ENCODE data around the gene RALGAPA2. TPM values are rescaled to one million over a fixed set of nuclear protein-coding genes. Genes with fewer than 3 reads are reported as not detected.

Gene RALGAPA2
- total RNA-seq, 1 experiment from 2014 or later, result 10.8 TPM

DNA sequence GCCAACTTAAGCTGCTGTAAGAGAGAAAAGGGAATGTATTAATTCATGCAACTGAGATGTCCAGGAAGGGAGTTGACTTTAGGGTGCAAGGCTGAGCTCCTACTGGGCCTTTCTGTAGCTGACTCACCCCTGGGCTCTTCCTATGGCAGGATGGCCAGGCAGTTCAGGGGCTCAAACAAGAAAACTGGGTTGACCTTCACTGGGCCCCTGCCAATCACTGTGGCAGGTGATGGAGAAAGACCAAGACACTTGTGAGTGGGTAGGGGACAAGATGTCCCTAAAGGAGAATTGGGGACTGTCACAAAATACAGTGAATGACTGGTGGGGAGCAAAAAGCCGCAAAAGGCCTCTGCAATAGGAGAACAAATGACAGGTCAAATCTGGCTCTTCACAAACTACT is 21.5 kb upstream of the RALGAPA2 start:
- BruUV-seq (replicated peaks), result no TSS peak
- Histone ChIP-seq H3K79me2 (ENCODE audit: insufficient read depth, low read length) (no peaks in the 10 kb centered on the region), H4K20me1 (ENCODE audit: insufficient read depth) (no peaks in the 10 kb centered on the region), H3K4me2 (ENCODE audit: low read length) (no peak overlapping the region), H3K9me3 (ENCODE audit: control insufficient read depth in 1 of 2, insufficient read depth in 1 of 2, low read depth in 1 of 2, low read length in 2 of 2) (no peaks in the 10 kb centered on the region), H3K36me3 (ENCODE audit: control insufficient read depth in 1 of 2, insufficient read depth in 2 of 2, low read length in 2 of 2) (no peaks in the 10 kb centered on the region), H3K27ac (ENCODE audit: low read depth, low read length) (no peak overlapping the region), H3K4me3 (replicated peaks in 1 of 2; ENCODE audit: low read depth in 1 of 2, low read length in 2 of 2) (no peak overlapping the region), H3K27me3 (ENCODE audit: insufficient read depth, low read length) (peaks cover 11% of the 10 kb centered on the region; the same call in 1 of the 2 replicates), H3K4me1 (ENCODE audit: control insufficient read depth in 1 of 2, insufficient read depth in 2 of 2, low read length in 2 of 2) (0 out of 4 replicates have a peak, but pooled peaks cover 0 to 2% of the 10 kb centered on the region in 2 experiments), H3K9me2 (ENCODE audit: insufficient read depth) (no peaks in the 10 kb centered on the region), H2AFZ (ENCODE audit: low read depth, low read length, poor library complexity, severe bottlenecking) (no peak overlapping the region), H3K9ac (ENCODE audit: low read length) (no peak overlapping the region)
- CTCF ChIA-PET, result no interaction called here
- ATAC-seq (no peak), DNase-seq (ENCODE audit: low read depth, low spot score) (no peak)
- RAD21 ChIA-PET (ENCODE audit: low non-redundant PET in 1 of 2, low total read pairs in 2 of 2, uncharacterized antibody in 2 of 2, unreplicated experiment in 2 of 2), result no interaction called here
- POLR2A ChIA-PET, result no interaction called here
- intact Hi-C loops (cut with micrococcal nuclease), result no loop called here
- TF ChIP-seq, protein P1, sequence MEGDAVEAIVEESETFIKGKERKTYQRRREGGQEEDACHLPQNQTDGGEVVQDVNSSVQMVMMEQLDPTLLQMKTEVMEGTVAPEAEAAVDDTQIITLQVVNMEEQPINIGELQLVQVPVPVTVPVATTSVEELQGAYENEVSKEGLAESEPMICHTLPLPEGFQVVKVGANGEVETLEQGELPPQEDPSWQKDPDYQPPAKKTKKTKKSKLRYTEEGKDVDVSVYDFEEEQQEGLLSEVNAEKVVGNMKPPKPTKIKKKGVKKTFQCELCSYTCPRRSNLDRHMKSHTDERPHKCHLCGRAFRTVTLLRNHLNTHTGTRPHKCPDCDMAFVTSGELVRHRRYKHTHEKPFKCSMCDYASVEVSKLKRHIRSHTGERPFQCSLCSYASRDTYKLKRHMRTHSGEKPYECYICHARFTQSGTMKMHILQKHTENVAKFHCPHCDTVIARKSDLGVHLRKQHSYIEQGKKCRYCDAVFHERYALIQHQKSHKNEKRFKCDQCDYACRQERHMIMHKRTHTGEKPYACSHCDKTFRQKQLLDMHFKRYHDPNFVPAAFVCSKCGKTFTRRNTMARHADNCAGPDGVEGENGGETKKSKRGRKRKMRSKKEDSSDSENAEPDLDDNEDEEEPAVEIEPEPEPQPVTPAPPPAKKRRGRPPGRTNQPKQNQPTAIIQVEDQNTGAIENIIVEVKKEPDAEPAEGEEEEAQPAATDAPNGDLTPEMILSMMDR (IDR thresholded peaks at IDR 0.05 in 2 of 3, conservative IDR thresholded peaks at IDR 0.05 in 1 of 3; ENCODE audit: borderline replicate concordance in 1 of 3, insufficient read depth in 1 of 3, low read depth in 2 of 3, low read length in 2 of 3), result no peak
- TF ChIP-seq RAD21 (IDR thresholded peaks at IDR 0.05; ENCODE audit: low read depth) (no peak), FOSL1 (IDR thresholded peaks at IDR 0.05; ENCODE audit: low read depth) (no peak), CEBPB (IDR thresholded peaks at IDR 0.05; ENCODE audit: low read depth) (no peak), ZNF274 (IDR thresholded peaks at IDR 0.05; ENCODE audit: low read depth, low read length) (no peak), SRF (IDR thresholded peaks at IDR 0.05; ENCODE audit: low read depth) (no peak), ELF1 (IDR thresholded peaks at IDR 0.05; ENCODE audit: borderline replicate concordance, low read depth) (no peak), EZH2 (IDR thresholded peaks at IDR 0.05) (no peak), POLR2AphosphoS5 (IDR thresholded peaks at IDR 0.05; ENCODE audit: low read depth, low read length) (no peak), SP1 (IDR thresholded peaks at IDR 0.05; ENCODE audit: low read depth) (no peak), YY1 (IDR thresholded peaks at IDR 0.05; ENCODE audit: extremely low read depth, insufficient replicate concordance, low read depth, low read length) (no peak), TCF7L2 (IDR thresholded peaks at IDR 0.05; ENCODE audit: borderline replicate concordance, extremely low read depth, insufficient read depth, insufficient read length) (no peak), SIN3A (IDR thresholded peaks at IDR 0.05; ENCODE audit: low read depth) (no peak), CBX3 (IDR thresholded peaks at IDR 0.05; ENCODE audit: low read depth) (no peak), JUND (IDR thresholded peaks at IDR 0.05) (no peak), EZH2phosphoT487 (IDR thresholded peaks at IDR 0.05; ENCODE audit: borderline replicate concordance) (no peak)
- TF ChIP-seq, protein P2, sequence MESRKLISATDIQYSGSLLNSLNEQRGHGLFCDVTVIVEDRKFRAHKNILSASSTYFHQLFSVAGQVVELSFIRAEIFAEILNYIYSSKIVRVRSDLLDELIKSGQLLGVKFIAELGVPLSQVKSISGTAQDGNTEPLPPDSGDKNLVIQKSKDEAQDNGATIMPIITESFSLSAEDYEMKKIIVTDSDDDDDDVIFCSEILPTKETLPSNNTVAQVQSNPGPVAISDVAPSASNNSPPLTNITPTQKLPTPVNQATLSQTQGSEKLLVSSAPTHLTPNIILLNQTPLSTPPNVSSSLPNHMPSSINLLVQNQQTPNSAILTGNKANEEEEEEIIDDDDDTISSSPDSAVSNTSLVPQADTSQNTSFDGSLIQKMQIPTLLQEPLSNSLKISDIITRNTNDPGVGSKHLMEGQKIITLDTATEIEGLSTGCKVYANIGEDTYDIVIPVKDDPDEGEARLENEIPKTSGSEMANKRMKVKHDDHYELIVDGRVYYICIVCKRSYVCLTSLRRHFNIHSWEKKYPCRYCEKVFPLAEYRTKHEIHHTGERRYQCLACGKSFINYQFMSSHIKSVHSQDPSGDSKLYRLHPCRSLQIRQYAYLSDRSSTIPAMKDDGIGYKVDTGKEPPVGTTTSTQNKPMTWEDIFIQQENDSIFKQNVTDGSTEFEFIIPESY (IDR thresholded peaks at IDR 0.05; ENCODE audit: extremely low read depth, insufficient replicate concordance, low read length), result no peak
- TF ChIP-seq, protein P3, sequence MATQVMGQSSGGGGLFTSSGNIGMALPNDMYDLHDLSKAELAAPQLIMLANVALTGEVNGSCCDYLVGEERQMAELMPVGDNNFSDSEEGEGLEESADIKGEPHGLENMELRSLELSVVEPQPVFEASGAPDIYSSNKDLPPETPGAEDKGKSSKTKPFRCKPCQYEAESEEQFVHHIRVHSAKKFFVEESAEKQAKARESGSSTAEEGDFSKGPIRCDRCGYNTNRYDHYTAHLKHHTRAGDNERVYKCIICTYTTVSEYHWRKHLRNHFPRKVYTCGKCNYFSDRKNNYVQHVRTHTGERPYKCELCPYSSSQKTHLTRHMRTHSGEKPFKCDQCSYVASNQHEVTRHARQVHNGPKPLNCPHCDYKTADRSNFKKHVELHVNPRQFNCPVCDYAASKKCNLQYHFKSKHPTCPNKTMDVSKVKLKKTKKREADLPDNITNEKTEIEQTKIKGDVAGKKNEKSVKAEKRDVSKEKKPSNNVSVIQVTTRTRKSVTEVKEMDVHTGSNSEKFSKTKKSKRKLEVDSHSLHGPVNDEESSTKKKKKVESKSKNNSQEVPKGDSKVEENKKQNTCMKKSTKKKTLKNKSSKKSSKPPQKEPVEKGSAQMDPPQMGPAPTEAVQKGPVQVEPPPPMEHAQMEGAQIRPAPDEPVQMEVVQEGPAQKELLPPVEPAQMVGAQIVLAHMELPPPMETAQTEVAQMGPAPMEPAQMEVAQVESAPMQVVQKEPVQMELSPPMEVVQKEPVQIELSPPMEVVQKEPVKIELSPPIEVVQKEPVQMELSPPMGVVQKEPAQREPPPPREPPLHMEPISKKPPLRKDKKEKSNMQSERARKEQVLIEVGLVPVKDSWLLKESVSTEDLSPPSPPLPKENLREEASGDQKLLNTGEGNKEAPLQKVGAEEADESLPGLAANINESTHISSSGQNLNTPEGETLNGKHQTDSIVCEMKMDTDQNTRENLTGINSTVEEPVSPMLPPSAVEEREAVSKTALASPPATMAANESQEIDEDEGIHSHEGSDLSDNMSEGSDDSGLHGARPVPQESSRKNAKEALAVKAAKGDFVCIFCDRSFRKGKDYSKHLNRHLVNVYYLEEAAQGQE (IDR thresholded peaks at IDR 0.05; ENCODE audit: low read depth), result no peak
- TF ChIP-seq, protein P4, sequence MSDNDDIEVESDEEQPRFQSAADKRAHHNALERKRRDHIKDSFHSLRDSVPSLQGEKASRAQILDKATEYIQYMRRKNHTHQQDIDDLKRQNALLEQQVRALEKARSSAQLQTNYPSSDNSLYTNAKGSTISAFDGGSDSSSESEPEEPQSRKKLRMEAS (IDR thresholded peaks at IDR 0.05), result no peak

All from HCT116 (cell line).